ENCODE results near the gene RPL41. TPM values are rescaled to one million over a fixed set of nuclear protein-coding genes. Genes with fewer than 3 reads are reported as not detected.

Gene RPL41
- total RNA-seq, 3 donors from 2014 or later: 3,675 to 5,580 (median 4,429) TPM

- intact Hi-C loops (cut with DNase I; ENCODE audit: low total_unique reads): no loop called here
- H3K9me3 ChIP-seq: no peaks in the 10 kb centered on the region
- peaks cover 0 to 10% of the 10 kb centered on the region in 2 donors for H3K4me1 ChIP-seq
- H3K4me3 ChIP-seq: no peak overlapping the region
- TF ChIP-seq CTCF (IDR thresholded peaks at IDR 0.05): no peak
- TF ChIP-seq POLR2AphosphoS5 (IDR thresholded peaks at IDR 0.05): no peak
- no peak for TF ChIP-seq POLR2A (IDR thresholded peaks at IDR 0.05)
- H3K36me3 ChIP-seq: no peaks in the 10 kb centered on the region
- no peak for DNase-seq (ENCODE audit: low spot score in 2 of 2)
- no peaks in the 10 kb centered on the region for H3K27me3 ChIP-seq
- no peak overlapping the region for H3K27ac ChIP-seq
Measured at GRCh38 chr12:56102683-56103065, 13.8 kb upstream of the RPL41 start.

GRCh38 chr12:56103066-56103711, 13.2 kb upstream of the RPL41 start:
- intact Hi-C loops (cut with DNase I; ENCODE audit: low total_unique reads): no loop called here
- TF ChIP-seq CTCF (IDR thresholded peaks at IDR 0.05) (no peak), POLR2A (IDR thresholded peaks at IDR 0.05) (no peak), POLR2AphosphoS5 (IDR thresholded peaks at IDR 0.05) (no peak)
- DNase-seq (ENCODE audit: low spot score in 2 of 2): no peak
- no peaks in the 10 kb centered on the region for H3K36me3 ChIP-seq
- H3K4me3 ChIP-seq: peak overlapping the region; percentile 71 to 79 (median 73)
- no peaks in the 10 kb centered on the region for H3K27me3 ChIP-seq
- H3K27ac ChIP-seq: peak overlapping the region; percentile 88 to 94
- H3K9me3 ChIP-seq: no peaks in the 10 kb centered on the region
- peaks cover 0 to 10% of the 10 kb centered on the region in 2 donors for H3K4me1 ChIP-seq

GRCh38 chr12:56103823-56104108, 12.7 kb upstream of the RPL41 start:
- Histone ChIP-seq H3K9me3 (no peaks in the 10 kb centered on the region), H3K27ac (peak overlapping the region; percentile 88 to 94), H3K4me1 (peaks cover 0 to 10% of the 10 kb centered on the region in 2 donors), H3K4me3 (peak overlapping the region; percentile 71 to 79 (median 73)), H3K27me3 (no peaks in the 10 kb centered on the region), H3K36me3 (no peaks in the 10 kb centered on the region)
- intact Hi-C loops (cut with DNase I; ENCODE audit: low total_unique reads): no loop called here
- DNase-seq (ENCODE audit: low spot score in 2 of 2): no peak
- TF ChIP-seq POLR2AphosphoS5 (IDR thresholded peaks at IDR 0.05): no peak
- no peak for TF ChIP-seq CTCF (IDR thresholded peaks at IDR 0.05)
- no peak for TF ChIP-seq POLR2A (IDR thresholded peaks at IDR 0.05)

- Histone ChIP-seq H3K4me1 (peaks cover 0 to 10% of the 10 kb centered on the region in 2 donors), H3K27ac (peak within 1 kb of the TSS; percentile 88 to 94), H3K9me3 (no peaks in the 10 kb centered on the region), H3K4me3 (peak within 1 kb of the TSS; percentile 71 to 79 (median 73)), H3K36me3 (no peaks in the 10 kb centered on the region), H3K27me3 (no peaks in the 10 kb centered on the region)
- TF ChIP-seq POLR2A (IDR thresholded peaks at IDR 0.05) (peak; percentile 80), CTCF (IDR thresholded peaks at IDR 0.05) (no peak), POLR2AphosphoS5 (IDR thresholded peaks at IDR 0.05) (peak; percentile 86 to 89 (median 88))
- intact Hi-C loops (cut with DNase I; ENCODE audit: low total_unique reads): no loop called here
- DNase-seq (ENCODE audit: low spot score in 2 of 2): peak; percentile 96 to 97
Measured at GRCh38 chr12:56104109-56104814, 12.2 kb upstream of the RPL41 start, which contains the start of gene PA2G4. TSS of gene PA2G4 (plus strand) at chr12:56104559. CDS start at chr12:56104738, 179 bp downstream.
